ENCODE data around the gene DUOX1. TPM values are rescaled to one million over a fixed set of nuclear protein-coding genes. Genes with fewer than 3 reads are reported as not detected.

Gene DUOX1
- total RNA-seq, 3 donors from 2014 or later = 0.80 to 7.2 (median 1.6) TPM

DNA sequence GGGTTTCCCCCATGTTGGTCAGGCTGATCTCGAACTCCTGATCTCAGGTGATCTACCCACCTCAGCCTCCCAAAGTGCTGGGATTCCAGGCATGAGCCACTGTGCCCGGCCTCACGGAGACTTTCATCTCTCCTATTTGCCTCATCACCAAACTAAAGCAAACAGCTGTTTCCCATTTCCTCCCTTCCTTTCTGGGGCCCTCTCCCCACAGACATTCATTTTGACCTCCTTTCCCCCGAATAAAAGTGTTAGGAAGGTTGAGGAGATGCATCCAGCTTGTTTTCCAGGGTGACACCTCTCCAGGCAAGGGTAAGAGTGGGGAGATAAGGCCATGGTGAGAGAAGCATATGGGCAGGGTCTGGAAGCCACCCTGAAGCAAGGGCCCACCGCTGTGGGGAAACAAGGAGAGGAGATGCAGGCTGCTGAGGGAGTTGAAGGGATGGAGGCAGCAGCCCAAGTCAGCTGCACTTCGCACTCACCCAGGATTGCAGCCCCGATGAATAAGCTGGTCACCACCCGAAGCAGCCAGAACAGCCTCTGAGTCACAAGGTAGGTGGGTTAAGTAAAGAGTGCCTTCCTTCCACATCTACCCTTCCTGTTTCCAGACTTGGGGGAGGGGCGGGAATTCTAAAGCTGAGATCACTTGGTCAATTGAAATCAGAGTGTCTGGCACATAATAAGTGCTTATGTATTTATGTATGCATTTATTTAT, 7.9 kb upstream of the DUOX1 start:
- Histone ChIP-seq H3K27me3 (peaks cover 0 to 10% of the 10 kb centered on the region in 2 donors), H3K4me3 (no peak overlapping the region), H3K9me3 (no peaks in the 10 kb centered on the region), H3K36me3 (no peaks in the 10 kb centered on the region), H3K27ac (no peak overlapping the region), H3K4me1 (peaks cover 3 to 4% of the 10 kb centered on the region in 2 donors)
- no peak for DNase-seq (ENCODE audit: low spot score in 2 of 2)
- intact Hi-C loops (cut with DNase I; ENCODE audit: low total_unique reads) = no loop called here
- TF ChIP-seq, protein P1, sequence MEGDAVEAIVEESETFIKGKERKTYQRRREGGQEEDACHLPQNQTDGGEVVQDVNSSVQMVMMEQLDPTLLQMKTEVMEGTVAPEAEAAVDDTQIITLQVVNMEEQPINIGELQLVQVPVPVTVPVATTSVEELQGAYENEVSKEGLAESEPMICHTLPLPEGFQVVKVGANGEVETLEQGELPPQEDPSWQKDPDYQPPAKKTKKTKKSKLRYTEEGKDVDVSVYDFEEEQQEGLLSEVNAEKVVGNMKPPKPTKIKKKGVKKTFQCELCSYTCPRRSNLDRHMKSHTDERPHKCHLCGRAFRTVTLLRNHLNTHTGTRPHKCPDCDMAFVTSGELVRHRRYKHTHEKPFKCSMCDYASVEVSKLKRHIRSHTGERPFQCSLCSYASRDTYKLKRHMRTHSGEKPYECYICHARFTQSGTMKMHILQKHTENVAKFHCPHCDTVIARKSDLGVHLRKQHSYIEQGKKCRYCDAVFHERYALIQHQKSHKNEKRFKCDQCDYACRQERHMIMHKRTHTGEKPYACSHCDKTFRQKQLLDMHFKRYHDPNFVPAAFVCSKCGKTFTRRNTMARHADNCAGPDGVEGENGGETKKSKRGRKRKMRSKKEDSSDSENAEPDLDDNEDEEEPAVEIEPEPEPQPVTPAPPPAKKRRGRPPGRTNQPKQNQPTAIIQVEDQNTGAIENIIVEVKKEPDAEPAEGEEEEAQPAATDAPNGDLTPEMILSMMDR (IDR thresholded peaks at IDR 0.05) = no peak
- TF ChIP-seq POLR2A (IDR thresholded peaks at IDR 0.05) (no peak), POLR2AphosphoS5 (IDR thresholded peaks at IDR 0.05) (no peak)

DNA sequence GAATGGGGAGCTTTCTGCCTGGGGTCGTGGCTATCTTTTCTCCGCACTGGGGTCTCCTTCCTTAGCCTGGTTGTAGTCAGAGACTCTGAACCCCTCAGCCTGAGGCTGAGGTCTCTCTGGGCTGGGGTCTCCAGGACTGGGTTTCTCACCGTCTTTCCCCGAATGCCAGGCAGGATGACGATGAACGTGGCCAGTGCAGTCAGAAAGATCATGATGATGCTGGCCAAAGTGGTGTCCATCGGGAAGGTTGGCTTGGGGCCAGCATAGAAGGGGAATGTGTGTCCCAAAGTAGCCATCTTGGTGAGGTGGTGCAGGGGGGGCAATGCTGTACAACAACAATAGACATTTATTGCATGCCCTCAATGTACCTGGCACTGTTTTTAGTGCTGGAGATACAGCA, 7.1 kb upstream of the DUOX1 start:
- intact Hi-C loops (cut with DNase I; ENCODE audit: low total_unique reads) = no loop called here
- TF ChIP-seq POLR2AphosphoS5 (IDR thresholded peaks at IDR 0.05) = no peak
- TF ChIP-seq, protein P1 (IDR thresholded peaks at IDR 0.05) = no peak
- TF ChIP-seq POLR2A (IDR thresholded peaks at IDR 0.05) = no peak
- Histone ChIP-seq H3K4me3 (no peak overlapping the region), H3K4me1 (no peaks in the 10 kb centered on the region), H3K9me3 (no peaks in the 10 kb centered on the region), H3K27me3 (peaks cover 0 to 2% of the 10 kb centered on the region in 2 donors), H3K27ac (no peak overlapping the region), H3K36me3 (no peaks in the 10 kb centered on the region)
- DNase-seq (ENCODE audit: low spot score in 2 of 2) = no peak

DNA sequence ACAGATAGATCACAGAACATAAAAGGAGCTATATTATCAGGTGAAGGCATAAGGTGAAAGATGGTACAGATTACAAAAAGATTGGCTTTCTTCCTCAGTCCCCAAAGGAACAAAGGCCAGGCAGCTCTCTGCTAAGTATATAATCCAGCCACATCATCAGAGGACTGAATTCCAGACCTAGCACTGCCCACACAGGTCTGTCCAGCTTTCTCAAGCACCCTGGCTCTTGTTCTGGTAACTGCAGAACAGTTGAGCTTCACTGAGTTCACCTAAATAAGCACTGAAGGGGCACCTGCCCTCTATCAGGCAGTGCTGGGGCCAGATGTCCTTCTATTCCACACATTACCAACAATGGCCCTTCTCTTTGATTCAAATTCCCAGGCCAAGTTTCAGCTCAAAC, 6.4 kb upstream of the DUOX1 start:
- no peaks in the 10 kb centered on the region for H3K9me3 ChIP-seq
- H3K27me3 ChIP-seq = peaks cover 0 to 2% of the 10 kb centered on the region in 2 donors
- no peak overlapping the region for H3K27ac ChIP-seq
- H3K4me3 ChIP-seq = no peak overlapping the region
- no peaks in the 10 kb centered on the region for H3K36me3 ChIP-seq
- no peaks in the 10 kb centered on the region for H3K4me1 ChIP-seq
- DNase-seq (ENCODE audit: low spot score in 2 of 2) = no peak
- no peak for TF ChIP-seq POLR2A (IDR thresholded peaks at IDR 0.05)
- TF ChIP-seq POLR2AphosphoS5 (IDR thresholded peaks at IDR 0.05) = no peak
- TF ChIP-seq, protein P1 (IDR thresholded peaks at IDR 0.05) = no peak
- intact Hi-C loops (cut with DNase I; ENCODE audit: low total_unique reads) = no loop called here

DNA sequence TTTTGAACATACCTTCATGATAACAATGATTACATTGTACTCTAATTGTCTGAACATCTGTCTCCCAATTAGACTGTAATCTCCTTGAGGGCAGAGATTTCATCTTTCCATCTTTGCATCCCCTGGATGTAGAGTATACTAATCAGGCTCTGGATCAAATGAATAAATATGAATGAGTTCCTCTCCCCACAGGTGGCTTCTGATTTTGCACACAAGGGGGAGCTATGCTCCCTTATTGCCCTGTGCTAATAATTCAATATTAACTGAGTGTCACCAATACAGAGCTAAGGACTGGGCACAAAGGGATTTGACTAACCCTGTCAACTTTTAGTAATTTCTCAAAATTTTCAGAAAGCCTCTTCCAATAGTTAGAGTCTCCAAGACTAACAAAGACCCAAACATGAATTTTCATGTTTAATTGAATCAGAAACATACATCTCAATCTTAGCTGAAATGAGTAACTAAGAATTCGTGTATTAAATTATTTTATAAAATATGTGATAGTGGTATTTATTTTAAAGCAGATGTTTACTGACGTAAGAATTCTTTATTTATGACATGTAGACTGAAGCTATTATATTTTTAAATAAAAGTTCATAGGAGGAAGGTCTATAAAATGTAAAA, 3.1 kb upstream of the DUOX1 start:
- no peaks in the 10 kb centered on the region for H3K4me1 ChIP-seq
- no peak for DNase-seq (ENCODE audit: low spot score in 2 of 2)
- H3K9me3 ChIP-seq = no peaks in the 10 kb centered on the region
- H3K27ac ChIP-seq = no peak overlapping the region
- intact Hi-C loops (cut with DNase I; ENCODE audit: low total_unique reads) = no loop called here
- no peak overlapping the region for H3K4me3 ChIP-seq
- H3K27me3 ChIP-seq = peaks cover 8 to 24% of the 10 kb centered on the region in 2 donors
- no peak for TF ChIP-seq POLR2AphosphoS5 (IDR thresholded peaks at IDR 0.05)
- TF ChIP-seq, protein P1 (IDR thresholded peaks at IDR 0.05) = peak; percentile 14 to 34 (median 28)
- no peaks in the 10 kb centered on the region for H3K36me3 ChIP-seq

DNA sequence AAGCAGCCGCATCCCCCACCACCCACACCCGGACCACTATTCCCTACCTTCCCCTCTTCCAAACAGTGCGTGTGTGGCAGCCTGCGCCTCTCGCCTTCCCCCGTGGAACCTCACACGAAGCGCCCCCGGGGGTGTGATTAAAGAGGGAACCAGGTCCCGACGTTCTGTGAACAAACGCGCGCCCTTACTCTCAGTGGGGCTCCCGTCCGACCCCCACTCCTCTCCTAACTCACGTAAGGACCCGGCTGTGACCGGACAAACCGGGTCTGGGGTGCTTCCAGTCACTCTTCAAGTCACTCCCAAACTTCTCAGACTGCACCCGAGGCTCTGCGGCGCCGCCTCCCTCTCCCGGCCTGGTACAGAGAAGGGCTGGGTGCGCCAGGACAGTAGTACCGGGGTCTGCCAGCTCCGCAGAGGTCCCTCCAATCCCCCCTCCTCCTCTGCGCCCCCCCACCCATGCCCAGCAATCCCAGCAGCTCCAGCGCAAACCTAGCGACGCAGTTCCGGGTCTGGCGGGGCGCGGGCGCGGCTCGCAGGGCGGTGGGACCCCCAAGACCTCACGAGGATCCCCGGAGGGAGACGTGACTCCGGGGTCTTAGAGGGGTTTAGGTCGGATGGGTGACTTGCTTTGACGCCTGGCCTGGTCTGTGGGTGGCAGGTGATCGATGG, 689 bp upstream of the DUOX1 start:
- TF ChIP-seq POLR2A (IDR thresholded peaks at IDR 0.05) (no peak), POLR2AphosphoS5 (IDR thresholded peaks at IDR 0.05) (no peak)
- TF ChIP-seq, protein P1 (IDR thresholded peaks at IDR 0.05) = no peak
- H3K4me1 ChIP-seq = no peaks in the 10 kb centered on the region
- no peak for DNase-seq (ENCODE audit: low spot score in 2 of 2)
- H3K27ac ChIP-seq = no peak overlapping the region
- H3K4me3 ChIP-seq = peak overlapping the region; percentile 36 to 67 (median 45)
- H3K36me3 ChIP-seq = no peaks in the 10 kb centered on the region
- intact Hi-C loops (cut with DNase I; ENCODE audit: low total_unique reads) = no loop called here
- no peaks in the 10 kb centered on the region for H3K9me3 ChIP-seq
- peaks cover 8 to 36% of the 10 kb centered on the region in 2 donors for H3K27me3 ChIP-seq
